ENCODE data around the gene MAP4K2. TPM values are rescaled to one million over a fixed set of nuclear protein-coding genes. Genes with fewer than 3 reads are reported as not detected.

MAP4K2 gene
- total and polyA plus RNA-seq, 2 experiments from 2014 or later, result 9.9 to 42.6 TPM

DNA sequence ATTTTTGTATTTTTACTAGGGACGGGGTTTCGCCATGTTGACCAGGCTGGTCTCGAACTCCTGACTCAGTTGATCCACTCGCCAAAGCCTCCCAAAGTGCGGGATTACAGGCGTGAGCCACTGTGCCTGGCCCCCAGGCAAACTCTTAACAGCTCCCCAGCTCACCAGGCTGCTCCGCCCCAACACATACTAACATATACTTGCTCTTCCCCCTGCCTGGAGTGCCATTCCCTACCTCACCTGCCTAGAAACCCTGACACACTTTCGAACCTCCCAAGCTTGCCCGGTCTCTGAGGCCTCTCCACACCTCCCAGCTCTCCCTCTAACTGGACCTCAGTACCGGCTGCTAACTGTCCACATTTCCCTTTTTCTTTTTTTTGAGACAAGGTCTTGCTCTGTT is 8.5 kb downstream of the MAP4K2 start:
- no peak overlapping the region for H3K4me2 ChIP-seq
- Mint-ChIP-seq H3K27me3 (ENCODE audit: insufficient read depth, low read depth, poor library complexity) (peaks cover 5% of the 10 kb centered on the region), H3K4me1 (no peaks in the 10 kb centered on the region; the same call in 2 of the 3 replicates), H3K27ac (no peak overlapping the region), H3K36me3 (ENCODE audit: low read depth) (no peaks in the 10 kb centered on the region; the same call in 2 of the 3 replicates), H3K4me3 (no peak overlapping the region), H3K9me3 (no peaks in the 10 kb centered on the region)
- H2AFZ ChIP-seq, result no peak overlapping the region
- H3K79me2 ChIP-seq (replicated peaks; ENCODE audit: insufficient read depth), result no peaks in the 10 kb centered on the region
- H3K4me1 ChIP-seq (ENCODE audit: insufficient read depth), result no peaks in the 10 kb centered on the region
- ATAC-seq (no peak), DNase-seq (ENCODE audit: low spot score) (no peak)
- no peaks in the 10 kb centered on the region for H3K36me3 ChIP-seq (ENCODE audit: insufficient read depth)
- H4K20me1 ChIP-seq (replicated peaks; ENCODE audit: insufficient read depth), result no peaks in the 10 kb centered on the region
- TF ChIP-seq, protein P1, sequence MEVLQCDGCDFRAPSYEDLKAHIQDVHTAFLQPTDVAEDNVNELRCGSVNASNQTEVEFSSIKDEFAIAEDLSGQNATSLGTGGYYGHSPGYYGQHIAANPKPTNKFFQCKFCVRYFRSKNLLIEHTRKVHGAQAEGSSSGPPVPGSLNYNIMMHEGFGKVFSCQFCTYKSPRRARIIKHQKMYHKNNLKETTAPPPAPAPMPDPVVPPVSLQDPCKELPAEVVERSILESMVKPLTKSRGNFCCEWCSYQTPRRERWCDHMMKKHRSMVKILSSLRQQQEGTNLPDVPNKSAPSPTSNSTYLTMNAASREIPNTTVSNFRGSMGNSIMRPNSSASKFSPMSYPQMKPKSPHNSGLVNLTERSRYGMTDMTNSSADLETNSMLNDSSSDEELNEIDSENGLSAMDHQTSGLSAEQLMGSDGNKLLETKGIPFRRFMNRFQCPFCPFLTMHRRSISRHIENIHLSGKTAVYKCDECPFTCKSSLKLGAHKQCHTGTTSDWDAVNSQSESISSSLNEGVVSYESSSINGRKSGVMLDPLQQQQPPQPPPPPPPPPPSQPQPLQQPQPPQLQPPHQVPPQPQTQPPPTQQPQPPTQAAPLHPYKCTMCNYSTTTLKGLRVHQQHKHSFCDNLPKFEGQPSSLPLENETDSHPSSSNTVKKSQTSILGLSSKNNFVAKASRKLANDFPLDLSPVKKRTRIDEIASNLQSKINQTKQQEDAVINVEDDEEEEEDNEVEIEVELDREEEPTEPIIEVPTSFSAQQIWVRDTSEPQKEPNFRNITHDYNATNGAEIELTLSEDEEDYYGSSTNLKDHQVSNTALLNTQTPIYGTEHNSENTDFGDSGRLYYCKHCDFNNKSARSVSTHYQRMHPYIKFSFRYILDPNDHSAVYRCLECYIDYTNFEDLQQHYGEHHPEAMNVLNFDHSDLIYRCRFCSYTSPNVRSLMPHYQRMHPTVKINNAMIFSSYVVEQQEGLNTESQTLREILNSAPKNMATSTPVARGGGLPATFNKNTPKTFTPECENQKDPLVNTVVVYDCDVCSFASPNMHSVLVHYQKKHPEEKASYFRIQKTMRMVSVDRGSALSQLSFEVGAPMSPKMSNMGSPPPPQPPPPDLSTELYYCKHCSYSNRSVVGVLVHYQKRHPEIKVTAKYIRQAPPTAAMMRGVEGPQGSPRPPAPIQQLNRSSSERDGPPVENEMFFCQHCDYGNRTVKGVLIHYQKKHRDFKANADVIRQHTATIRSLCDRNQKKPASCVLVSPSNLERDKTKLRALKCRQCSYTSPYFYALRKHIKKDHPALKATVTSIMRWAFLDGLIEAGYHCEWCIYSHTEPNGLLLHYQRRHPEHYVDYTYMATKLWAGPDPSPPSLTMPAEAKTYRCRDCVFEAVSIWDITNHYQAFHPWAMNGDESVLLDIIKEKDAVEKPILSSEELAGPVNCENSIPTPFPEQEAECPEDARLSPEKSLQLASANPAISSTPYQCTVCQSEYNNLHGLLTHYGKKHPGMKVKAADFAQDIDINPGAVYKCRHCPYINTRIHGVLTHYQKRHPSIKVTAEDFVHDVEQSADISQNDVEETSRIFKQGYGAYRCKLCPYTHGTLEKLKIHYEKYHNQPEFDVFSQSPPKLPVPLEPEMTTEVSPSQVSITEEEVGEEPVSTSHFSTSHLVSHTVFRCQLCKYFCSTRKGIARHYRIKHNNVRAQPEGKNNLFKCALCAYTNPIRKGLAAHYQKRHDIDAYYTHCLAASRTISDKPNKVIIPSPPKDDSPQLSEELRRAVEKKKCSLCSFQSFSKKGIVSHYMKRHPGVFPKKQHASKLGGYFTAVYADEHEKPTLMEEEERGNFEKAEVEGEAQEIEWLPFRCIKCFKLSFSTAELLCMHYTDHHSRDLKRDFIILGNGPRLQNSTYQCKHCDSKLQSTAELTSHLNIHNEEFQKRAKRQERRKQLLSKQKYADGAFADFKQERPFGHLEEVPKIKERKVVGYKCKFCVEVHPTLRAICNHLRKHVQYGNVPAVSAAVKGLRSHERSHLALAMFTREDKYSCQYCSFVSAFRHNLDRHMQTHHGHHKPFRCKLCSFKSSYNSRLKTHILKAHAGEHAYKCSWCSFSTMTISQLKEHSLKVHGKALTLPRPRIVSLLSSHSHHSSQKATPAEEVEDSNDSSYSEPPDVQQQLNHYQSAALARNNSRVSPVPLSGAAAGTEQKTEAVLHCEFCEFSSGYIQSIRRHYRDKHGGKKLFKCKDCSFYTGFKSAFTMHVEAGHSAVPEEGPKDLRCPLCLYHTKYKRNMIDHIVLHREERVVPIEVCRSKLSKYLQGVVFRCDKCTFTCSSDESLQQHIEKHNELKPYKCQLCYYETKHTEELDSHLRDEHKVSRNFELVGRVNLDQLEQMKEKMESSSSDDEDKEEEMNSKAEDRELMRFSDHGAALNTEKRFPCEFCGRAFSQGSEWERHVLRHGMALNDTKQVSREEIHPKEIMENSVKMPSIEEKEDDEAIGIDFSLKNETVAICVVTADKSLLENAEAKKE (CRISPR knock-in tag; IDR thresholded peaks at IDR 0.05), result no peak
- TF ChIP-seq EZH2phosphoT487 (IDR thresholded peaks at IDR 0.05; ENCODE audit: unreplicated experiment) (no peak), ZNF114 (CRISPR knock-in tag; IDR thresholded peaks at IDR 0.05) (no peak), NANOG (IDR thresholded peaks at IDR 0.05; ENCODE audit: borderline replicate concordance) (no peak), EZH2 (IDR thresholded peaks at IDR 0.05; ENCODE audit: low read depth, unreplicated experiment) (no peak), STAT1 (IDR thresholded peaks at IDR 0.05; ENCODE audit: unreplicated experiment) (no peak), JUNB (IDR thresholded peaks at IDR 0.05; ENCODE audit: unreplicated experiment) (no peak), POLR2AphosphoS5 (IDR thresholded peaks at IDR 0.05; ENCODE audit: low read depth) (no peak), CREB1 (CRISPR knock-in tag; IDR thresholded peaks at IDR 0.05; ENCODE audit: low read depth) (no peak), ZNF331 (CRISPR knock-in tag; IDR thresholded peaks at IDR 0.05; ENCODE audit: low read depth) (no peak)
- TF ChIP-seq, protein P2, sequence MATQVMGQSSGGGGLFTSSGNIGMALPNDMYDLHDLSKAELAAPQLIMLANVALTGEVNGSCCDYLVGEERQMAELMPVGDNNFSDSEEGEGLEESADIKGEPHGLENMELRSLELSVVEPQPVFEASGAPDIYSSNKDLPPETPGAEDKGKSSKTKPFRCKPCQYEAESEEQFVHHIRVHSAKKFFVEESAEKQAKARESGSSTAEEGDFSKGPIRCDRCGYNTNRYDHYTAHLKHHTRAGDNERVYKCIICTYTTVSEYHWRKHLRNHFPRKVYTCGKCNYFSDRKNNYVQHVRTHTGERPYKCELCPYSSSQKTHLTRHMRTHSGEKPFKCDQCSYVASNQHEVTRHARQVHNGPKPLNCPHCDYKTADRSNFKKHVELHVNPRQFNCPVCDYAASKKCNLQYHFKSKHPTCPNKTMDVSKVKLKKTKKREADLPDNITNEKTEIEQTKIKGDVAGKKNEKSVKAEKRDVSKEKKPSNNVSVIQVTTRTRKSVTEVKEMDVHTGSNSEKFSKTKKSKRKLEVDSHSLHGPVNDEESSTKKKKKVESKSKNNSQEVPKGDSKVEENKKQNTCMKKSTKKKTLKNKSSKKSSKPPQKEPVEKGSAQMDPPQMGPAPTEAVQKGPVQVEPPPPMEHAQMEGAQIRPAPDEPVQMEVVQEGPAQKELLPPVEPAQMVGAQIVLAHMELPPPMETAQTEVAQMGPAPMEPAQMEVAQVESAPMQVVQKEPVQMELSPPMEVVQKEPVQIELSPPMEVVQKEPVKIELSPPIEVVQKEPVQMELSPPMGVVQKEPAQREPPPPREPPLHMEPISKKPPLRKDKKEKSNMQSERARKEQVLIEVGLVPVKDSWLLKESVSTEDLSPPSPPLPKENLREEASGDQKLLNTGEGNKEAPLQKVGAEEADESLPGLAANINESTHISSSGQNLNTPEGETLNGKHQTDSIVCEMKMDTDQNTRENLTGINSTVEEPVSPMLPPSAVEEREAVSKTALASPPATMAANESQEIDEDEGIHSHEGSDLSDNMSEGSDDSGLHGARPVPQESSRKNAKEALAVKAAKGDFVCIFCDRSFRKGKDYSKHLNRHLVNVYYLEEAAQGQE (IDR thresholded peaks at IDR 0.05; ENCODE audit: unreplicated experiment), result no peak
- TF ChIP-seq, protein P3, sequence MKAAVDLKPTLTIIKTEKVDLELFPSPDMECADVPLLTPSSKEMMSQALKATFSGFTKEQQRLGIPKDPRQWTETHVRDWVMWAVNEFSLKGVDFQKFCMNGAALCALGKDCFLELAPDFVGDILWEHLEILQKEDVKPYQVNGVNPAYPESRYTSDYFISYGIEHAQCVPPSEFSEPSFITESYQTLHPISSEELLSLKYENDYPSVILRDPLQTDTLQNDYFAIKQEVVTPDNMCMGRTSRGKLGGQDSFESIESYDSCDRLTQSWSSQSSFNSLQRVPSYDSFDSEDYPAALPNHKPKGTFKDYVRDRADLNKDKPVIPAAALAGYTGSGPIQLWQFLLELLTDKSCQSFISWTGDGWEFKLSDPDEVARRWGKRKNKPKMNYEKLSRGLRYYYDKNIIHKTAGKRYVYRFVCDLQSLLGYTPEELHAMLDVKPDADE (IDR thresholded peaks at IDR 0.05), result no peak
- TF ChIP-seq, protein P4, sequence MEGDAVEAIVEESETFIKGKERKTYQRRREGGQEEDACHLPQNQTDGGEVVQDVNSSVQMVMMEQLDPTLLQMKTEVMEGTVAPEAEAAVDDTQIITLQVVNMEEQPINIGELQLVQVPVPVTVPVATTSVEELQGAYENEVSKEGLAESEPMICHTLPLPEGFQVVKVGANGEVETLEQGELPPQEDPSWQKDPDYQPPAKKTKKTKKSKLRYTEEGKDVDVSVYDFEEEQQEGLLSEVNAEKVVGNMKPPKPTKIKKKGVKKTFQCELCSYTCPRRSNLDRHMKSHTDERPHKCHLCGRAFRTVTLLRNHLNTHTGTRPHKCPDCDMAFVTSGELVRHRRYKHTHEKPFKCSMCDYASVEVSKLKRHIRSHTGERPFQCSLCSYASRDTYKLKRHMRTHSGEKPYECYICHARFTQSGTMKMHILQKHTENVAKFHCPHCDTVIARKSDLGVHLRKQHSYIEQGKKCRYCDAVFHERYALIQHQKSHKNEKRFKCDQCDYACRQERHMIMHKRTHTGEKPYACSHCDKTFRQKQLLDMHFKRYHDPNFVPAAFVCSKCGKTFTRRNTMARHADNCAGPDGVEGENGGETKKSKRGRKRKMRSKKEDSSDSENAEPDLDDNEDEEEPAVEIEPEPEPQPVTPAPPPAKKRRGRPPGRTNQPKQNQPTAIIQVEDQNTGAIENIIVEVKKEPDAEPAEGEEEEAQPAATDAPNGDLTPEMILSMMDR (conservative IDR thresholded peaks at IDR 0.05; ENCODE audit: low read depth in 2 of 2), result no peak
- no peaks in the 10 kb centered on the region for H3K27me3 ChIP-seq (ENCODE audit: insufficient read depth)
- H3K27ac ChIP-seq (ENCODE audit: low read depth), result no peak overlapping the region
- no peak overlapping the region for H3K4me3 ChIP-seq
- H3K9me2 ChIP-seq (ENCODE audit: insufficient read depth), result no peaks in the 10 kb centered on the region
- H3F3A ChIP-seq (replicated peaks; ENCODE audit: low read depth), result 0 out of 2 replicates have a peak, but pooled peaks cover 2% of the 10 kb centered on the region
